H9 (cell line): ENCODE measurements around the gene TTYH2. TPM values are rescaled to one million over a fixed set of nuclear protein-coding genes. Genes with fewer than 3 reads are reported as not detected.

Experiments
- DNase-seq: peaks from one replicate; pipeline ENCODE4 v3.0.0-alpha.2; 2017
- H2AFZ ChIP-seq: one replicate; pipeline ENCODE4 v1.6.1; 2013; ENCODE audit warnings: mild to moderate bottlenecking, low read length, control low read depth, moderate library complexity
- H2AK5ac ChIP-seq: 2 replicates; pipeline ENCODE4 v1.6.1; 2013; ENCODE audit warnings: low read length, control low read depth, mixed read lengths; ENCODE audit not compliant: insufficient read length
- H2BK120ac ChIP-seq: one replicate; pipeline ENCODE4 v1.6.1; 2013; ENCODE audit warnings: low read depth, mild to moderate bottlenecking, low read length, control low read depth, inconsistent platforms; ENCODE audit not compliant: poor library complexity, severe bottlenecking
- H2BK12ac ChIP-seq: 2 replicates; pipeline ENCODE4 v1.6.1; 2013; ENCODE audit warnings: low read length, control low read depth, mixed read lengths, low read depth; ENCODE audit not compliant: insufficient read length
- H2BK15ac ChIP-seq: 2 replicates; pipeline ENCODE4 v1.6.1; 2013; ENCODE audit warnings: low read depth, low read length, control low read depth
- H2BK20ac ChIP-seq: one replicate; pipeline ENCODE4 v1.6.1; 2013; ENCODE audit warnings: low read depth, mild to moderate bottlenecking, low read length, control low read depth, inconsistent platforms; ENCODE audit not compliant: poor library complexity, severe bottlenecking
- H2BK5ac ChIP-seq: 2 replicates; pipeline ENCODE4 v1.6.1; 2013; ENCODE audit warnings: low read length, control low read depth, mixed read lengths; ENCODE audit not compliant: insufficient read length
- H3K14ac ChIP-seq: 2 replicates; pipeline ENCODE4 v1.6.1; 2013; ENCODE audit warnings: low read length, control low read depth; ENCODE audit not compliant: insufficient read depth
- H3K18ac ChIP-seq: 2 replicates; pipeline ENCODE4 v1.6.1; 2013; ENCODE audit warnings: low read depth, mild to moderate bottlenecking, mixed read lengths, low read length, control low read depth; ENCODE audit not compliant: insufficient read length
- H3K23ac ChIP-seq: 2 replicates; pipeline ENCODE4 v1.6.1; 2013; ENCODE audit warnings: low read length, control low read depth, mixed read lengths, low read depth; ENCODE audit not compliant: insufficient read length
- H3K23me2 ChIP-seq: 2 replicates; pipeline ENCODE4 v1.6.1; 2013; ENCODE audit warnings: low read depth, mild to moderate bottlenecking, mixed read lengths, low read length, control low read depth; ENCODE audit not compliant: insufficient read length, poor library complexity, severe bottlenecking
- H3K27ac ChIP-seq: 2 replicates; pipeline ENCODE4 v1.5.1; 2013; ENCODE audit warnings: low read length, control low read depth, mixed read lengths, low read depth; ENCODE audit not compliant: insufficient read length
- H3K27me3 ChIP-seq: 2 replicates; pipeline ENCODE4 v1.6.1; 2013; ENCODE audit warnings: low read length, control low read depth, inconsistent platforms; ENCODE audit not compliant: insufficient read depth
- H3K4ac ChIP-seq: 2 replicates; pipeline ENCODE4 v1.6.1; 2013; ENCODE audit warnings: low read depth, mild to moderate bottlenecking, control low read depth, inconsistent platforms, low read length, moderate library complexity
- H3K4me1 ChIP-seq: 2 replicates; pipeline ENCODE4 v1.6.1; 2013; ENCODE audit warnings: low read length, control low read depth, inconsistent platforms; ENCODE audit not compliant: insufficient read depth
- H3K4me2 ChIP-seq: 2 replicates; pipeline ENCODE4 v1.6.1; 2013; ENCODE audit warnings: low read length, control low read depth, mixed read lengths; ENCODE audit not compliant: insufficient read length, insufficient read depth
- H3K56ac ChIP-seq: 2 replicates; pipeline ENCODE4 v1.6.1; 2013; ENCODE audit warnings: low read depth, mild to moderate bottlenecking, mixed read lengths, low read length, control low read depth; ENCODE audit not compliant: insufficient read length
- H3K79me1 ChIP-seq: 2 replicates; pipeline ENCODE4 v1.6.1; 2013; ENCODE audit warnings: low read depth, mild to moderate bottlenecking, moderate library complexity, low read length, control low read depth, inconsistent platforms; ENCODE audit not compliant: insufficient read depth, poor library complexity, severe bottlenecking
- H3K79me2 ChIP-seq: 2 replicates; pipeline ENCODE4 v1.6.1; 2013; ENCODE audit warnings: low read length, control low read depth, inconsistent platforms; ENCODE audit not compliant: insufficient read depth
- H3K9ac ChIP-seq: 2 replicates; pipeline ENCODE4 v1.6.1; 2013; ENCODE audit warnings: low read length, control low read depth, mixed read lengths; ENCODE audit not compliant: insufficient read length; ENCODE audit errors: extremely low read depth
- H3K9me3 ChIP-seq: one replicate; pipeline ENCODE4 v1.6.1; 2013; ENCODE audit warnings: low read depth, low read length, inconsistent platforms; ENCODE audit not compliant: control insufficient read depth
- H3T11ph ChIP-seq: one replicate; pipeline ENCODE4 v1.6.1; 2013; ENCODE audit warnings: mild to moderate bottlenecking, low read length, control low read depth, inconsistent platforms
- H4K20me1 ChIP-seq: one replicate; pipeline ENCODE4 v1.6.1; 2013; ENCODE audit not compliant: control insufficient read depth, insufficient read length, insufficient read depth
- H4K5ac ChIP-seq: 2 replicates; pipeline ENCODE4 v1.6.1; 2013; ENCODE audit warnings: low read depth, mild to moderate bottlenecking, mixed read lengths, low read length, control low read depth; ENCODE audit not compliant: insufficient read length
- H4K8ac ChIP-seq: replicated peaks from 2 replicates; pipeline ENCODE4 v1.6.1; 2013; ENCODE audit warnings: low read length, control low read depth, mixed read lengths, low read depth; ENCODE audit not compliant: insufficient read length
- H4K91ac ChIP-seq: 2 replicates; pipeline ENCODE4 v1.6.1; 2013; ENCODE audit warnings: low read depth, mild to moderate bottlenecking, moderate library complexity, mixed read lengths, low read length, control low read depth; ENCODE audit not compliant: insufficient read length
- H3K27ac Mint-ChIP-seq, 3 experiments: 2 replicates in 2 of 3; 3 replicates in 1 of 3; pipeline ENCODE4 v1.8.0; 2020 to 2021; ENCODE audit warnings: mixed read lengths in 3 of 3, mild to moderate bottlenecking in 1 of 3, moderate library complexity in 1 of 3
- H3K27me3 Mint-ChIP-seq: 2 replicates; pipeline ENCODE4 v1.8.0; 2021; ENCODE audit warnings: low read depth, mild to moderate bottlenecking, moderate library complexity, mixed read lengths
- H3K36me3 Mint-ChIP-seq, 3 experiments: 2 replicates in 2 of 3; 3 replicates in 1 of 3; pipeline ENCODE4 v1.8.0; 2020 to 2021; ENCODE audit warnings: low read depth in 3 of 3, mixed read lengths in 3 of 3; ENCODE audit not compliant: insufficient read depth in 1 of 3
- H3K4me1 Mint-ChIP-seq, 2 experiments: 2 replicates each; pipeline ENCODE4 v1.8.0; 2020; ENCODE audit warnings: mixed read lengths in 2 of 2
- H3K4me3 Mint-ChIP-seq, 2 experiments: 2 replicates in 1 of 2; 3 replicates in 1 of 2; pipeline ENCODE4 v1.8.0; 2020 to 2021; ENCODE audit warnings: mild to moderate bottlenecking in 2 of 2, mixed read lengths in 2 of 2, moderate library complexity in 1 of 2
- H3K9me3 Mint-ChIP-seq, 2 experiments: 2 replicates in 1 of 2; 3 replicates in 1 of 2; pipeline ENCODE4 v1.8.0; 2020; ENCODE audit warnings: mild to moderate bottlenecking in 2 of 2, mixed read lengths in 2 of 2, moderate library complexity in 1 of 2
- CTCF ChIP-seq: fragments of 200-600 bp; sonication (generic); conservative IDR thresholded peaks from 3 replicates; pipeline ENCODE4 v1.8.0; 2021; ENCODE audit warnings: antibody characterized with exemption, mild to moderate bottlenecking
- WGBS: extraction: QIAGEN DNeasy Blood & Tissue Kit; methylation state at CpG from one replicate; pipeline ENCODE4 v1.1.7; 2013; ENCODE audit warnings: missing lambda C conversion rate, low lambda C conversion rate, mixed read lengths; ENCODE audit not compliant: insufficient read length; ENCODE audit errors: extremely low coverage; 5-methylcytosine and 5-hydroxymethylcytosine counted together
- total RNA-seq: library from RNA; stranded (reverse); gene quantifications from 2 replicates; pipeline ENCODE4 v1.2.1, GENCODE V29; 2021

Gene TTYH2
- total RNA-seq, 1 experiment from 2014 or later: 1.6 TPM

- no peak for DNase-seq
- Histone ChIP-seq H3K9me3 (no peaks in the 10 kb centered on the region), H3K23me2 (peaks cover 6% of the 10 kb centered on the region), H2BK15ac (no peak overlapping the region), H2AFZ (no peak overlapping the region), H3K23ac (no peak overlapping the region), H4K8ac (no peak overlapping the region), H2BK20ac (no peak overlapping the region), H3T11ph (no peak overlapping the region), H3K4me2 (no peak overlapping the region), H2AK5ac (no peak overlapping the region), H2BK12ac (no peak overlapping the region), H4K5ac (no peak overlapping the region), H3K14ac (no peak overlapping the region; the same call in 1 of the 2 replicates), H3K56ac (no peak overlapping the region), H3K4me1 (no peaks in the 10 kb centered on the region), H4K20me1 (no peaks in the 10 kb centered on the region), H4K91ac (no peak overlapping the region), H3K27ac (no peak overlapping the region), H3K79me1 (no peaks in the 10 kb centered on the region), H3K79me2 (no peaks in the 10 kb centered on the region), H3K27me3 (no peaks in the 10 kb centered on the region), H3K9ac (no peak overlapping the region), H2BK5ac (no peak overlapping the region), H3K4ac (no peak overlapping the region), H3K18ac (no peak overlapping the region), H2BK120ac (no peak overlapping the region)
- Mint-ChIP-seq H3K36me3 (no peaks in the 10 kb centered on the region; a peak in 1 of 7 replicates), H3K4me1 (peaks cover 5 to 6% of the 10 kb centered on the region in 2 experiments; a peak in 3 of 4 replicates), H3K4me3 (no peak overlapping the region), H3K27ac (no peak overlapping the region), H3K27me3 (peaks cover 9% of the 10 kb centered on the region), H3K9me3 (peaks cover under 1 to 2% of the 10 kb centered on the region in 2 experiments; a peak in 2 of 5 replicates)
- no CpG with 5 or more reads among the region's 11 CpGs for WGBS
- TF ChIP-seq CTCF: no peak
Observed at GRCh38 chr17:74289688-74290087, 76.3 kb downstream of the TTYH2 start.
